HCT116 (cell line): ENCODE results near the gene ABHD2. TPM values are rescaled to one million over a fixed set of nuclear protein-coding genes. Genes with fewer than 3 reads are reported as not detected.
A peak's percentile ranks its signal among the peaks of the same experiment; 100 is the strongest.

Experiments
- ATAC-seq: fragments of 200-7000 bp; cut with Tn5 transposase; 2 replicates; pipeline ENCODE4 v1.9.1; 2020; ENCODE audit warnings: mild to moderate bottlenecking, moderate library complexity
- Bru-seq: library from RNA; stranded (reverse); fragments of 400-500 nt; gene quantifications from one replicate; lab custom pipeline; 2021; lab: Mats Ljungman, UMichigan
- BruChase-seq, 2 experiments: library from RNA; stranded (reverse); fragments of 400-500 nt; gene quantifications; one replicate each; lab custom pipeline; 2021; lab: Mats Ljungman, UMichigan
- BruUV-seq: library from RNA; stranded (reverse); fragments of 400-500 nt; replicated peaks from 2 replicates; lab custom pipeline; 2021; lab: Mats Ljungman, UMichigan
- CTCF ChIA-PET: fragments of 300-600 bp; sonication (Branson Sonifier 250); formaldehyde crosslinking; loops from one replicate; lab custom pipeline; 2021; ENCODE audit warnings: antibody characterized with exemption; lab: Charles Lee
- POLR2A ChIA-PET: fragments of 300-600, 350-600 bp; sonication (Branson Sonifier 250); formaldehyde crosslinking; loops from one replicate; lab custom pipeline; 2021; ENCODE audit warnings: antibody characterized with exemption; lab: Charles Lee
- RAD21 ChIA-PET, 2 experiments: fragments of 300-600 bp; sonication (Branson Sonifier 250); formaldehyde crosslinking; loops; one replicate each; lab custom pipeline; 2023; ENCODE audit warnings: low total read pairs in 2 of 2; ENCODE audit not compliant: uncharacterized antibody in 2 of 2, unreplicated experiment in 2 of 2, low non-redundant PET in 1 of 2; lab: Charles Lee
- DNase-seq: peaks from one replicate; pipeline ENCODE4 v3.0.0-alpha.2; 2010; ENCODE audit warnings: low read depth, low spot score
- H2AFZ ChIP-seq: fragments of 200-600 bp; shearing (Covaris generic), sonication (generic); 2 replicates; pipeline ENCODE4 v1.6.1; 2017; ENCODE audit warnings: low read depth, mixed run types, mixed read lengths, antibody characterized with exemption, low read length; ENCODE audit not compliant: poor library complexity, severe bottlenecking
- H3K27ac ChIP-seq: 2 replicates; pipeline ENCODE4 v1.5.1; 2012; ENCODE audit warnings: low read depth, low read length
- H3K27me3 ChIP-seq: fragments of 200-600 bp; sonication (generic); 2 replicates; pipeline ENCODE4 v1.6.1; 2016; ENCODE audit warnings: mixed run types, low read length, mixed read lengths; ENCODE audit not compliant: insufficient read depth
- H3K36me3 ChIP-seq, 2 experiments: fragments of 200-500 bp in 1 of 2; fragments of 200-600 bp in 1 of 2; sonication (Bioruptor generic) in 1 of 2; sonication (generic) in 1 of 2; 2 replicates each; pipeline versions ENCODE4 v1.5.1 to v1.6.1; 2014 to 2016; ENCODE audit warnings: low read length in 2 of 2, inconsistent platforms in 1 of 2, mixed read lengths in 1 of 2, mixed run types in 1 of 2; ENCODE audit not compliant: insufficient read depth in 2 of 2, control insufficient read depth in 1 of 2
- H3K4me1 ChIP-seq, 2 experiments: fragments of 200-600 bp in 1 of 2; sonication (generic) in 1 of 2; 2 replicates each; pipeline versions ENCODE4 v1.5.1 to v1.6.1; 2012 to 2017; ENCODE audit warnings: low read length in 2 of 2, inconsistent platforms in 1 of 2, mild to moderate bottlenecking in 1 of 2, mixed read lengths in 1 of 2, mixed run types in 1 of 2, moderate library complexity in 1 of 2; ENCODE audit not compliant: insufficient read depth in 2 of 2, control insufficient read depth in 1 of 2
- H3K4me2 ChIP-seq: fragments of 200-600 bp; sonication (generic); 2 replicates; pipeline ENCODE4 v1.6.1; 2017; ENCODE audit warnings: mixed run types, low read length, mixed read lengths
- H3K4me3 ChIP-seq, 2 experiments: fragments of 200-600 bp in 1 of 2; sonication (generic) in 1 of 2; replicated peaks in 1 of 2; 2 replicates each; pipeline ENCODE4 v1.5.1; 2011 to 2016; ENCODE audit warnings: low read length in 2 of 2, control low read depth in 1 of 2, low read depth in 1 of 2, mild to moderate bottlenecking in 1 of 2, mixed read lengths in 1 of 2, mixed run types in 1 of 2
- H3K79me2 ChIP-seq: fragments of 200-600 bp; sonication (generic); 2 replicates; pipeline ENCODE4 v1.6.1; 2017; ENCODE audit warnings: mild to moderate bottlenecking, mixed run types, low read length, moderate library complexity, mixed read lengths; ENCODE audit not compliant: insufficient read depth
- H3K9ac ChIP-seq: fragments of 200-600 bp; sonication (generic); 2 replicates; pipeline ENCODE4 v1.6.1; 2016; ENCODE audit warnings: low read length, mixed read lengths
- H3K9me2 ChIP-seq: fragments of 200-600 bp; sonication (generic), shearing (Covaris generic); 2 replicates; pipeline ENCODE4 v1.6.1; 2017; ENCODE audit warnings: mixed run types, mild to moderate bottlenecking, moderate library complexity; ENCODE audit not compliant: insufficient read depth
- H3K9me3 ChIP-seq, 2 experiments: fragments of 200-500 bp in 1 of 2; fragments of 200-600 bp in 1 of 2; sonication (Bioruptor generic) in 1 of 2; sonication (generic) in 1 of 2; 2 replicates each; pipeline ENCODE4 v1.6.1; 2014 to 2017; ENCODE audit warnings: low read length in 2 of 2, mixed read lengths in 2 of 2, inconsistent platforms in 1 of 2, low read depth in 1 of 2, mild to moderate bottlenecking in 1 of 2, mixed run types in 1 of 2, moderate library complexity in 1 of 2; ENCODE audit not compliant: control insufficient read depth in 1 of 2, insufficient read depth in 1 of 2
- H4K20me1 ChIP-seq: fragments of 200-600 bp; sonication (generic), shearing (Covaris generic); 2 replicates; pipeline ENCODE4 v1.6.1; 2017; ENCODE audit warnings: mixed run types, mild to moderate bottlenecking, moderate library complexity; ENCODE audit not compliant: insufficient read depth
- CEBPB ChIP-seq: IDR thresholded peaks from 2 replicates; pipeline ENCODE4 v1.6.1; 2012; ENCODE audit warnings: low read depth
- CTCF ChIP-seq, 3 experiments: fragments of 200-600 bp in 1 of 3; sonication (generic) in 1 of 3; IDR thresholded peaks in 2 of 3; conservative IDR thresholded peaks in 1 of 3; 2 replicates each; pipeline ENCODE4 v1.5.1; 2012 to 2017; ENCODE audit warnings: low read depth in 2 of 3, low read length in 2 of 3, antibody characterized with exemption in 1 of 3, borderline replicate concordance in 1 of 3, control low read depth in 1 of 3, mild to moderate bottlenecking in 1 of 3, mixed read lengths in 1 of 3, mixed run types in 1 of 3, moderate library complexity in 1 of 3; ENCODE audit not compliant: insufficient read depth in 1 of 3
- EGR1 ChIP-seq: IDR thresholded peaks from 2 replicates; pipeline ENCODE4 v1.6.1; 2012; ENCODE audit warnings: low read depth
- EZH2 ChIP-seq: fragments of 200-600 bp; sonication (generic); IDR thresholded peaks from 2 replicates; pipeline ENCODE4 v1.6.1; 2017; ENCODE audit warnings: antibody characterized with exemption, mixed run types
- FOSL1 ChIP-seq: IDR thresholded peaks from 2 replicates; pipeline ENCODE4 v1.6.1; 2012; ENCODE audit warnings: low read depth
- JUND ChIP-seq: IDR thresholded peaks from 2 replicates; pipeline ENCODE4 v1.6.1; 2012
- MAX ChIP-seq: IDR thresholded peaks from 2 replicates; pipeline ENCODE4 v1.6.1; 2012
- POLR2A ChIP-seq: IDR thresholded peaks from 2 replicates; pipeline ENCODE4 v1.7.0; 2011; ENCODE audit warnings: borderline replicate concordance; ENCODE audit not compliant: insufficient read depth, insufficient read length; ENCODE audit errors: extremely low read depth
- POLR2AphosphoS5 ChIP-seq: IDR thresholded peaks from 2 replicates; pipeline ENCODE4 v1.6.1; 2011; ENCODE audit warnings: mild to moderate bottlenecking, low read depth, low read length, moderate library complexity
- RAD21 ChIP-seq: IDR thresholded peaks from 2 replicates; pipeline ENCODE4 v1.6.1; 2012; ENCODE audit warnings: low read depth, mild to moderate bottlenecking
- SP1 ChIP-seq: IDR thresholded peaks from 2 replicates; pipeline ENCODE4 v1.6.1; 2012; ENCODE audit warnings: low read depth
- SRF ChIP-seq: IDR thresholded peaks from 2 replicates; pipeline ENCODE4 v1.6.1; 2012; ENCODE audit warnings: low read depth
- TCF7L2 ChIP-seq: IDR thresholded peaks from 2 replicates; pipeline ENCODE4 v1.7.0; 2011; ENCODE audit warnings: borderline replicate concordance, inconsistent platforms; ENCODE audit not compliant: insufficient read depth, insufficient read length; ENCODE audit errors: extremely low read depth
- ZBTB33 ChIP-seq: IDR thresholded peaks from 2 replicates; pipeline ENCODE4 v1.6.1; 2011; ENCODE audit warnings: mild to moderate bottlenecking, low read length, moderate library complexity; ENCODE audit not compliant: insufficient replicate concordance; ENCODE audit errors: extremely low read depth
- ZNF274 ChIP-seq: fragments of 200-500 bp; sonication (Bioruptor generic); IDR thresholded peaks from 2 replicates; pipeline ENCODE4 v1.6.1; 2014; ENCODE audit warnings: mild to moderate bottlenecking, low read depth, low read length, inconsistent platforms
- intact Hi-C: fragments of 100-400 bp; cut with micrococcal nuclease; formaldehyde crosslinking; loops from 2 replicates; pipeline ENCODE4 v1.10.0; 2022
- long read RNA-seq: library from polyadenylated mRNA; unstranded; transcript quantifications from one replicate; pipeline ENCODE4 v2.0.0, GENCODE V29; 2021; ENCODE audit not compliant: unreplicated experiment
- polyA plus RNA-seq: library from polyadenylated mRNA; unstranded; fragments of >200 nt; gene quantifications from 2 replicates; pipeline ENCODE4 v1.2.1, GENCODE V29; 2012; ENCODE audit warnings: missing spikeins
- total RNA-seq: library from RNA; stranded (reverse); gene quantifications from one replicate; pipeline ENCODE4 v1.2.1, GENCODE V29; 2021; ENCODE audit not compliant: unreplicated experiment
- TF ChIP-seq, protein P1 (sequence below): IDR thresholded peaks from 2 replicates; pipeline ENCODE4 v1.6.1; 2012

ABHD2 gene
- total RNA-seq (40.8 TPM), Bru-seq, nascent RNA (percentile 61 among the genes with signal in this experiment), BruChase-seq, experiment 1, labeled RNA remaining after a 6-hour chase (percentile 80 among the genes with signal in this experiment), BruChase-seq, experiment 2, labeled RNA remaining after a 2-hour chase (percentile 60 among the genes with signal in this experiment)
- polyA plus RNA-seq: 23.2 and 26.8 TPM in 2 replicates
- long read RNA-seq, full-length matches to known transcripts: 8 of 29 reads
- long read RNA-seq, partial matches to known transcripts: 0 of 29 reads
- long read RNA-seq, other reads (novel, unspliced or antisense): 21 of 29 reads

DNA sequence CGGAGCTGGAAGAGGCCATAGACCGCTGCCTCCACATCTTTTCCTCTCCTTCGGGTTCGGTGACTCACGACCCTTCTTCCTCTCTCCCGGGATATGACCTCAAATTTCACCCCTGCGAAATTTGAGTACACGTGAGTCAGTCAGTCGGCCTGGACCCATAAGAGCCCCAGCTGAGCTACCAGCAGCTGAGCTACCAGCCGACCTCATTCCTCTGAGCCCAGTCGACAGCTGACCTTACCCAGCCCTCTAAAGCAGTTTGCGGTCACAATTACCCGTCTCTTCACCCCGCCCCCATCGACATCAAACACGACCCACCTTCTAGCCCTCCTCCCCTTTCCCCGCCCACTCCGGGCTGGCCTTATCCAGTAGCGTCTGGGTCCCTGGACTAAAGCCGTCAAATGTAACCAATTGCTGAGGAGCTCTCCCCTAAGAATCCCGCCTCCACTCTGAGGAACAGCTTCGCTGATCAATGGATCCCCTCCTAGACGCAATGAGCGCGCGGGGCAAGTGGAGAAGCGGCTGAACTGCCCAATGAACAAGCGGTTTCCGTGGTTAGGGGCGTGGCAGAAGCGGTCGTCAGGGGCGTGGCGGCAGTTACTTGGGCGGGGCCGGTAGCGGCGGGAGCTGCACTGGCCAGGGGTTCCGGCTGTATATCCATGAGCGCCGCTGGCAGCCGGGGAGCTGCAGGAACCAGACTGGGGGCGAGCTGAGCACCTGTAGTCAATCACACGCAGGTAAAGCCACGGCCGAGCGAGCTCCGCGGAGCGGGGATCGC is at the start of gene ABHD2:
Gene ABHD2 (plus strand): TSS at position 627 of the 775 bp plus-strand sequence. CDS start 27,872 bp downstream, outside the sequence.
- RAD21 ChIA-PET: interaction anchor here in 1 of 2 experiments (0.9 kb wide), 1 partner anchor 90 kb away, joined by 7 read pairs; no protein-coding TSS in a partner anchor
- no peak for TF ChIP-seq RAD21
- no peak for TF ChIP-seq ZNF274
- no peak for TF ChIP-seq EZH2
- TF ChIP-seq POLR2AphosphoS5: peak; percentile 64
- no peak for TF ChIP-seq CTCF (IDR thresholded peaks at IDR 0.05 in 2 of 3, conservative IDR thresholded peaks at IDR 0.05 in 1 of 3; ENCODE audit: borderline replicate concordance in 1 of 3, insufficient read depth in 1 of 3, low read depth in 2 of 3, low read length in 2 of 3)
- TF ChIP-seq SP1: peak; percentile 99
- peak; percentile 54; the same call in 1 of the 2 replicates for TF ChIP-seq FOSL1
- TF ChIP-seq ZBTB33: no peak
- peak; percentile 40 for TF ChIP-seq JUND
- TF ChIP-seq MAX: no peak; the same call in 1 of the 2 replicates
- TF ChIP-seq POLR2A: no peak
- TF ChIP-seq SRF: no peak
- TF ChIP-seq EGR1: peak; percentile 79
- TF ChIP-seq TCF7L2: peak; percentile 89
- TF ChIP-seq, protein P1, sequence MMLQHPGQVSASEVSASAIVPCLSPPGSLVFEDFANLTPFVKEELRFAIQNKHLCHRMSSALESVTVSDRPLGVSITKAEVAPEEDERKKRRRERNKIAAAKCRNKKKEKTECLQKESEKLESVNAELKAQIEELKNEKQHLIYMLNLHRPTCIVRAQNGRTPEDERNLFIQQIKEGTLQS: no peak
- no peak for TF ChIP-seq CEBPB

More for the DNA sequence above, at the start of gene ABHD2:
- H3K4me1 ChIP-seq: peaks cover 12 to 35% of the 10 kb centered on the region in 2 experiments
- H3K79me2 ChIP-seq: peaks cover 5% of the 10 kb centered on the region; the same call in 1 of the 2 replicates
- peak within 1 kb of the TSS; percentile 57 for H3K27ac ChIP-seq
- peak within 1 kb of the TSS; percentile 79 for H3K9ac ChIP-seq
- no TSS peak for BruUV-seq
- intact Hi-C loops: no loop called here
- H4K20me1 ChIP-seq: no peaks in the 10 kb centered on the region
- ChIA-PET POLR2A (interaction anchor here (0.7 to 2.1 kb wide), 12 partner anchors 10 to 176 kb away, joined by 3 to 17 read pairs (median 4); no protein-coding TSS in a partner anchor), CTCF (interaction anchor here (0.8 to 1.5 kb wide), 10 partner anchors 13 to 209 kb away, joined by 3 to 11 read pairs (median 6); no protein-coding TSS in a partner anchor)
- peak within 1 kb of the TSS; percentile 86 to 89 for H3K4me3 ChIP-seq
- H3K36me3 ChIP-seq: no peaks in the 10 kb centered on the region
- no peaks in the 10 kb centered on the region for H3K27me3 ChIP-seq
- H3K9me2 ChIP-seq: no peaks in the 10 kb centered on the region
- peak within 1 kb of the TSS; percentile 87 for H3K4me2 ChIP-seq
- ATAC-seq: peak; percentile 98
- DNase-seq: peak; percentile 100
- H2AFZ ChIP-seq: peak within 1 kb of the TSS; percentile 63
- H3K9me3 ChIP-seq: no peaks in the 10 kb centered on the region
